HepG2 (cell line): Measurements from ENCODE around the gene KMT2D.

Source experiments
- ATF3 ChIP-seq: sonication (generic); formaldehyde crosslinking; IDR thresholded peaks from 2 replicates; pipeline ENCODE4 v1.4.0; 2020; ENCODE audit warnings: missing genetic modification reagents
- CTCF ChIP-seq: sonication (generic); formaldehyde crosslinking; IDR thresholded peaks from 2 replicates; pipeline ENCODE4 v1.5.0; 2020; ENCODE audit warnings: mild to moderate bottlenecking, missing genetic modification reagents, moderate library complexity
- EP300 ChIP-seq, 3 experiments: sonication (generic) in 1 of 3; formaldehyde crosslinking in 1 of 3; IDR thresholded peaks; 2 replicates each; pipeline versions ENCODE4 v1.5.1 to v1.6.1; 2011 to 2020; ENCODE audit warnings: low read depth in 2 of 3, low read length in 2 of 3, borderline replicate concordance in 1 of 3, improper control_type of control experiment in 1 of 3, mild to moderate bottlenecking in 1 of 3, missing genetic modification reagents in 1 of 3, moderate library complexity in 1 of 3
- IRF1 ChIP-seq: sonication (generic); formaldehyde crosslinking; IDR thresholded peaks from 2 replicates; pipeline ENCODE4 v1.4.0; 2020; ENCODE audit warnings: low read depth, mild to moderate bottlenecking, missing genetic modification reagents
- MAZ ChIP-seq, 2 experiments: sonication (generic) in 1 of 2; formaldehyde crosslinking in 1 of 2; IDR thresholded peaks; 2 replicates each; pipeline versions ENCODE4 v1.5.0 to v1.6.1; 2012 to 2020; ENCODE audit warnings: low read depth in 2 of 2, mild to moderate bottlenecking in 2 of 2, borderline replicate concordance in 1 of 2, improper control_type of control experiment in 1 of 2, low read length in 1 of 2, missing genetic modification reagents in 1 of 2, moderate library complexity in 1 of 2
- RFXANK ChIP-seq: IDR thresholded peaks from 2 replicates; pipeline ENCODE4 v1.6.1; 2016
- TARDBP ChIP-seq: sonication (generic); formaldehyde crosslinking; IDR thresholded peaks from 2 replicates; pipeline ENCODE4 v1.8.0; 2022; ENCODE audit warnings: mild to moderate bottlenecking, missing genetic modification reagents
- ZNF24 ChIP-seq: fragments of 450-650 bp; IDR thresholded peaks from 2 replicates; pipeline ENCODE4 v1.6.1; 2017; ENCODE audit warnings: antibody characterized with exemption, mild to moderate bottlenecking
- ZNF281 ChIP-seq: sonication (generic); formaldehyde crosslinking; IDR thresholded peaks from 2 replicates; pipeline ENCODE4 v1.4.0; 2020; ENCODE audit warnings: missing genetic modification reagents, borderline replicate concordance
- ZNF83 ChIP-seq: sonication (generic); formaldehyde crosslinking; IDR thresholded peaks from 2 replicates; pipeline ENCODE4 v1.4.0; 2020; ENCODE audit warnings: missing genetic modification reagents, mild to moderate bottlenecking, borderline replicate concordance

GRCh38 chr12:49098703-49099102, 38.1 kb upstream of the KMT2D start:
- TF ChIP-seq ZNF281 (CRISPR knock-in tag) (no peak), MAZ (IDR thresholded peaks at IDR 0.05; ENCODE audit: borderline replicate concordance, low read depth, low read length) (no peak), MAZ (CRISPR knock-in tag; IDR thresholded peaks at IDR 0.05; ENCODE audit: low read depth) (no peak), TARDBP (CRISPR knock-in tag) (no peak), EP300 (IDR thresholded peaks at IDR 0.05; ENCODE audit: low read depth in 2 of 2, low read length in 2 of 2) (no peak), EP300 (CRISPR knock-in tag; IDR thresholded peaks at IDR 0.05; ENCODE audit: borderline replicate concordance) (no peak), ZNF24 (no peak), RFXANK (CRISPR knock-in tag) (no peak), CTCF (CRISPR knock-in tag) (no peak), IRF1 (CRISPR knock-in tag) (no peak), ZNF83 (CRISPR knock-in tag) (no peak), ATF3 (CRISPR knock-in tag) (no peak)
